ENCODE data around the gene PGM5. TPM values are rescaled to one million over a fixed set of nuclear protein-coding genes. Genes with fewer than 3 reads are reported as not detected.

Gene PGM5
- total and polyA plus RNA-seq, 2 of the 4 experiments (the other 2 are of a cell fraction): 8.3 to 14.7 TPM

DNA sequence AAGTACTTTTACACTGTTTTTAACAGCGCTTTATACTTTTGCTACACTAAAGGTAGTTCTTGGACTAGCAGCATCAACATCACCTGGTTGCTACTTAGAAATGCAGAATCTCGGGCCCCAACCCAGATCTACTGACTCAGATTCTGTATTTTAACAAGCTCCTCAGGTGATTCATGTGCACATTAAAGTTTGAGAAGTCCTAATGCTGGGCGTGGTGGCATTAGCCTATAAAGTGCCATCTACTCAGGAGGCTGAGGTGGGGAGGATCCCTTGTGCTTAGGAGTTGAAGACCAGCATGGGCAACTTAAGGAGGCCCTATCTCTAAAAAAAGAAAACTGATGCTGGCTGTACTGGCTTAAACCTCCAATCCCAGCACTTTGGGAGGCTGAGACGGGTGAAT lies 157.6 kb downstream of the PGM5 start:
- Histone ChIP-seq H2AFZ (replicated peaks; ENCODE audit: low read length, poor library complexity) (no peak overlapping the region), H3K79me1 (ENCODE audit: low read depth in 1 of 2, low read length in 2 of 2) (no peaks in the 10 kb centered on the region), H2BK5ac (ENCODE audit: low read depth, low read length, poor library complexity, severe bottlenecking) (no peak overlapping the region), H3K4me3 (ENCODE audit: insufficient read depth, low read depth, low read length) (no peak overlapping the region), H4K5ac (ENCODE audit: low read depth, low read length) (no peak overlapping the region), H2AK5ac (ENCODE audit: low read depth, low read length) (no peak overlapping the region), H3K4me1 (ENCODE audit: control insufficient read depth, insufficient read depth, low read length) (peaks cover 2% of the 10 kb centered on the region), H2BK15ac (ENCODE audit: low read depth, low read length) (no peak overlapping the region), H3K9me3 (ENCODE audit: control insufficient read depth, insufficient read depth, low read length) (peaks cover 3% of the 10 kb centered on the region; the same call in 1 of the 2 replicates), H3K27me3 (ENCODE audit: control insufficient read depth, insufficient read depth, low read length) (no peaks in the 10 kb centered on the region), H3K36me3 (ENCODE audit: control insufficient read depth, insufficient read depth, low read length) (no peaks in the 10 kb centered on the region), H2AK9ac (replicated peaks; ENCODE audit: low read depth, low read length, poor library complexity) (no peak overlapping the region), H3K23ac (ENCODE audit: low read depth, low read length) (no peak overlapping the region), H3K4ac (ENCODE audit: low read depth, low read length) (no peak overlapping the region), H3K56ac (ENCODE audit: extremely low read depth, insufficient read depth, low read length) (no peak overlapping the region), H4K20me1 (ENCODE audit: insufficient read depth, low read length) (no peaks in the 10 kb centered on the region), H2BK120ac (ENCODE audit: low read depth, low read length) (no peak overlapping the region), H3K18ac (ENCODE audit: low read depth, low read length) (no peak overlapping the region), H3K9me1 (ENCODE audit: insufficient read depth, low read length) (no peaks in the 10 kb centered on the region), H3K14ac (replicated peaks; ENCODE audit: low read depth, low read length) (no peak overlapping the region), H4K91ac (ENCODE audit: insufficient read depth, low read depth, low read length) (no peak overlapping the region), H2BK20ac (ENCODE audit: low read depth, low read length) (no peak overlapping the region), H3K27ac (ENCODE audit: insufficient read depth, low read length) (no peak overlapping the region), H4K8ac (ENCODE audit: low read depth in 2 of 2, low read length in 2 of 2) (no peak overlapping the region), H3K9ac (ENCODE audit: low read depth, low read length) (no peak overlapping the region), H3K4me2 (ENCODE audit: low read depth, low read length) (no peak overlapping the region)
- BruUV-seq (replicated peaks): no TSS peak
- no CpG with 5 or more reads among the region's 4 CpGs for WGBS, 2 experiments (ENCODE audit: extremely low coverage in 2 of 2, insufficient read length in 1 of 2)
- CTCF ChIA-PET: no interaction called here
- DNase-seq: no peak
- ATAC-seq (ENCODE audit: low read depth): no peak
- intact Hi-C loops (cut with micrococcal nuclease): no loop called here
- no peak for TF ChIP-seq MXI1 (IDR thresholded peaks at IDR 0.05; ENCODE audit: borderline replicate concordance, low read depth, low read length)
- TF ChIP-seq NFE2L2 (IDR thresholded peaks at IDR 0.05; ENCODE audit: low read depth, low read length): no peak
- TF ChIP-seq CEBPB (IDR thresholded peaks at IDR 0.05; ENCODE audit: low read depth, low read length): no peak
- TF ChIP-seq, protein P1, sequence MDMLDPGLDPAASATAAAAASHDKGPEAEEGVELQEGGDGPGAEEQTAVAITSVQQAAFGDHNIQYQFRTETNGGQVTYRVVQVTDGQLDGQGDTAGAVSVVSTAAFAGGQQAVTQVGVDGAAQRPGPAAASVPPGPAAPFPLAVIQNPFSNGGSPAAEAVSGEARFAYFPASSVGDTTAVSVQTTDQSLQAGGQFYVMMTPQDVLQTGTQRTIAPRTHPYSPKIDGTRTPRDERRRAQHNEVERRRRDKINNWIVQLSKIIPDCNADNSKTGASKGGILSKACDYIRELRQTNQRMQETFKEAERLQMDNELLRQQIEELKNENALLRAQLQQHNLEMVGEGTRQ (IDR thresholded peaks at IDR 0.05; ENCODE audit: low read depth, low read length): no peak
- TF ChIP-seq, protein P2, sequence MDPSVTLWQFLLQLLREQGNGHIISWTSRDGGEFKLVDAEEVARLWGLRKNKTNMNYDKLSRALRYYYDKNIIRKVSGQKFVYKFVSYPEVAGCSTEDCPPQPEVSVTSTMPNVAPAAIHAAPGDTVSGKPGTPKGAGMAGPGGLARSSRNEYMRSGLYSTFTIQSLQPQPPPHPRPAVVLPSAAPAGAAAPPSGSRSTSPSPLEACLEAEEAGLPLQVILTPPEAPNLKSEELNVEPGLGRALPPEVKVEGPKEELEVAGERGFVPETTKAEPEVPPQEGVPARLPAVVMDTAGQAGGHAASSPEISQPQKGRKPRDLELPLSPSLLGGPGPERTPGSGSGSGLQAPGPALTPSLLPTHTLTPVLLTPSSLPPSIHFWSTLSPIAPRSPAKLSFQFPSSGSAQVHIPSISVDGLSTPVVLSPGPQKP (IDR thresholded peaks at IDR 0.05; ENCODE audit: borderline replicate concordance, low read depth, low read length): no peak
- no peak for TF ChIP-seq SMC3 (IDR thresholded peaks at IDR 0.05; ENCODE audit: low read depth, low read length)
- no peak for TF ChIP-seq MAZ (IDR thresholded peaks at IDR 0.05; ENCODE audit: borderline replicate concordance, low read depth, low read length)
- no peak for TF ChIP-seq MAFK (IDR thresholded peaks at IDR 0.05; ENCODE audit: low read depth, low read length)
- TF ChIP-seq RFX5 (IDR thresholded peaks at IDR 0.05; ENCODE audit: low read depth, low read length): no peak
- no peak for TF ChIP-seq RCOR1 (IDR thresholded peaks at IDR 0.05; ENCODE audit: insufficient replicate concordance, low read length)
- no peak for TF ChIP-seq POLR2A (IDR thresholded peaks at IDR 0.05; ENCODE audit: low read depth, low read length)
- no peak for TF ChIP-seq RAD21 (IDR thresholded peaks at IDR 0.05; ENCODE audit: low read length)
- TF ChIP-seq, protein P3, sequence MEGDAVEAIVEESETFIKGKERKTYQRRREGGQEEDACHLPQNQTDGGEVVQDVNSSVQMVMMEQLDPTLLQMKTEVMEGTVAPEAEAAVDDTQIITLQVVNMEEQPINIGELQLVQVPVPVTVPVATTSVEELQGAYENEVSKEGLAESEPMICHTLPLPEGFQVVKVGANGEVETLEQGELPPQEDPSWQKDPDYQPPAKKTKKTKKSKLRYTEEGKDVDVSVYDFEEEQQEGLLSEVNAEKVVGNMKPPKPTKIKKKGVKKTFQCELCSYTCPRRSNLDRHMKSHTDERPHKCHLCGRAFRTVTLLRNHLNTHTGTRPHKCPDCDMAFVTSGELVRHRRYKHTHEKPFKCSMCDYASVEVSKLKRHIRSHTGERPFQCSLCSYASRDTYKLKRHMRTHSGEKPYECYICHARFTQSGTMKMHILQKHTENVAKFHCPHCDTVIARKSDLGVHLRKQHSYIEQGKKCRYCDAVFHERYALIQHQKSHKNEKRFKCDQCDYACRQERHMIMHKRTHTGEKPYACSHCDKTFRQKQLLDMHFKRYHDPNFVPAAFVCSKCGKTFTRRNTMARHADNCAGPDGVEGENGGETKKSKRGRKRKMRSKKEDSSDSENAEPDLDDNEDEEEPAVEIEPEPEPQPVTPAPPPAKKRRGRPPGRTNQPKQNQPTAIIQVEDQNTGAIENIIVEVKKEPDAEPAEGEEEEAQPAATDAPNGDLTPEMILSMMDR (conservative IDR thresholded peaks at IDR 0.05; ENCODE audit: low read depth, low read length): no peak
- TF ChIP-seq CHD1 (IDR thresholded peaks at IDR 0.05; ENCODE audit: low read depth, low read length): no peak
- no peak for TF ChIP-seq BHLHE40 (IDR thresholded peaks at IDR 0.05; ENCODE audit: low read depth, low read length)
- in situ Hi-C loops (cut with MboI; ENCODE audit: low sequenced_read_pairs): no loop called here
- dilution Hi-C loops (cut with HindIII; ENCODE audit: low sequenced_read_pairs, unreplicated experiment): no loop called here
- POLR2A ChIA-PET (ENCODE audit: unreplicated experiment): no interaction called here
